ENCODE data around the gene CYB561. TPM values are rescaled to one million over a fixed set of nuclear protein-coding genes. Genes with fewer than 3 reads are reported as not detected.

Gene CYB561
- total RNA-seq, 1 donor = 32.2 TPM

- no peak for DNase-seq (ENCODE audit: insufficient read length, low spot score, missing footprints)
- Histone ChIP-seq H3K27ac (ENCODE audit: low read depth, low read length) (no peak overlapping the region), H3K4me2 (ENCODE audit: insufficient read depth, low read length) (no peak overlapping the region), H3K4me1 (ENCODE audit: insufficient read depth, low read length) (no peaks in the 10 kb centered on the region), H4K20me1 (ENCODE audit: insufficient read depth, low read length) (no peaks in the 10 kb centered on the region), H2AFZ (ENCODE audit: low read length) (no peak overlapping the region), H3K4me3 (ENCODE audit: insufficient read depth, low read length) (no peak overlapping the region), H3K9me3 (ENCODE audit: low read depth, low read length) (no peaks in the 10 kb centered on the region), H3K79me2 (ENCODE audit: insufficient read depth, low read length) (no peaks in the 10 kb centered on the region), H3K36me3 (ENCODE audit: insufficient read depth, low read length) (peaks cover 76% of the 10 kb centered on the region), H3K27me3 (ENCODE audit: insufficient read depth, low read length) (no peaks in the 10 kb centered on the region)
- TF ChIP-seq CTCF (IDR thresholded peaks at IDR 0.05; ENCODE audit: extremely low read depth, low read depth, low read length) = no peak
Measured at GRCh38 chr17:63414222-63414621, 31.9 kb downstream of the CYB561 start.

GRCh38 chr17:63413128-63413527 lies 33.0 kb downstream of the CYB561 start:
- H3K27me3 ChIP-seq (ENCODE audit: insufficient read depth, low read length) = no peaks in the 10 kb centered on the region
- peaks cover 74% of the 10 kb centered on the region for H3K36me3 ChIP-seq (ENCODE audit: insufficient read depth, low read length)
- no peak overlapping the region for H3K27ac ChIP-seq (ENCODE audit: low read depth, low read length)
- no peak for TF ChIP-seq CTCF (IDR thresholded peaks at IDR 0.05; ENCODE audit: extremely low read depth, low read depth, low read length)
- no peak overlapping the region for H3K4me3 ChIP-seq (ENCODE audit: insufficient read depth, low read length)
- no peak overlapping the region for H3K4me2 ChIP-seq (ENCODE audit: insufficient read depth, low read length)
- no peaks in the 10 kb centered on the region for H3K79me2 ChIP-seq (ENCODE audit: insufficient read depth, low read length)
- H4K20me1 ChIP-seq (ENCODE audit: insufficient read depth, low read length) = no peaks in the 10 kb centered on the region
- DNase-seq (ENCODE audit: insufficient read length, low spot score, missing footprints) = no peak
- no peaks in the 10 kb centered on the region for H3K9me3 ChIP-seq (ENCODE audit: low read depth, low read length)
- no peaks in the 10 kb centered on the region for H3K4me1 ChIP-seq (ENCODE audit: insufficient read depth, low read length)
- no peak overlapping the region for H2AFZ ChIP-seq (ENCODE audit: low read length)

- H3K27ac ChIP-seq (ENCODE audit: low read depth, low read length) = no peak overlapping the region
- H3K27me3 ChIP-seq (ENCODE audit: insufficient read depth, low read length) = no peaks in the 10 kb centered on the region
- H3K4me2 ChIP-seq (ENCODE audit: insufficient read depth, low read length) = no peak overlapping the region
Measured at GRCh38 chr17:63412234-63412633, 33.9 kb downstream of the CYB561 start.

GRCh38 chr17:63407741-63408330 lies 38.3 kb downstream of the CYB561 start:
- no peak for DNase-seq (ENCODE audit: insufficient read length, low spot score, missing footprints)
- peaks cover 45% of the 10 kb centered on the region for H3K36me3 ChIP-seq (ENCODE audit: insufficient read depth, low read length)
- H3K4me2 ChIP-seq (ENCODE audit: insufficient read depth, low read length) = no peak overlapping the region
- peaks cover 2% of the 10 kb centered on the region for H3K4me1 ChIP-seq (ENCODE audit: insufficient read depth, low read length)
- no peak for TF ChIP-seq CTCF (IDR thresholded peaks at IDR 0.05; ENCODE audit: extremely low read depth, low read depth, low read length)
- no peak overlapping the region for H3K27ac ChIP-seq (ENCODE audit: low read depth, low read length)
- H3K4me3 ChIP-seq (ENCODE audit: insufficient read depth, low read length) = no peak overlapping the region
- H2AFZ ChIP-seq (ENCODE audit: low read length) = no peak overlapping the region
- H3K79me2 ChIP-seq (ENCODE audit: insufficient read depth, low read length) = no peaks in the 10 kb centered on the region
- no peaks in the 10 kb centered on the region for H4K20me1 ChIP-seq (ENCODE audit: insufficient read depth, low read length)
- H3K27me3 ChIP-seq (ENCODE audit: insufficient read depth, low read length) = no peaks in the 10 kb centered on the region
- no peaks in the 10 kb centered on the region for H3K9me3 ChIP-seq (ENCODE audit: low read depth, low read length)

More at GRCh38 chr17:63412234-63412633, 33.9 kb downstream of the CYB561 start:
- no peaks in the 10 kb centered on the region for H3K79me2 ChIP-seq (ENCODE audit: insufficient read depth, low read length)
- no peaks in the 10 kb centered on the region for H3K9me3 ChIP-seq (ENCODE audit: low read depth, low read length)
- H3K4me3 ChIP-seq (ENCODE audit: insufficient read depth, low read length) = no peak overlapping the region
- no peak overlapping the region for H2AFZ ChIP-seq (ENCODE audit: low read length)
- peaks cover 74% of the 10 kb centered on the region for H3K36me3 ChIP-seq (ENCODE audit: insufficient read depth, low read length)
- no peaks in the 10 kb centered on the region for H4K20me1 ChIP-seq (ENCODE audit: insufficient read depth, low read length)
- H3K4me1 ChIP-seq (ENCODE audit: insufficient read depth, low read length) = no peaks in the 10 kb centered on the region
- TF ChIP-seq CTCF (IDR thresholded peaks at IDR 0.05; ENCODE audit: extremely low read depth, low read depth, low read length) = no peak
- DNase-seq (ENCODE audit: insufficient read length, low spot score, missing footprints) = no peak
